ENCODE data around the gene SCGB1C2. TPM values are rescaled to one million over a fixed set of nuclear protein-coding genes. Genes with fewer than 3 reads are reported as not detected.

The SCGB1C2 gene
- total and polyA plus RNA-seq, 9 donors: 0.68 TPM; not detected in 8

DNA sequence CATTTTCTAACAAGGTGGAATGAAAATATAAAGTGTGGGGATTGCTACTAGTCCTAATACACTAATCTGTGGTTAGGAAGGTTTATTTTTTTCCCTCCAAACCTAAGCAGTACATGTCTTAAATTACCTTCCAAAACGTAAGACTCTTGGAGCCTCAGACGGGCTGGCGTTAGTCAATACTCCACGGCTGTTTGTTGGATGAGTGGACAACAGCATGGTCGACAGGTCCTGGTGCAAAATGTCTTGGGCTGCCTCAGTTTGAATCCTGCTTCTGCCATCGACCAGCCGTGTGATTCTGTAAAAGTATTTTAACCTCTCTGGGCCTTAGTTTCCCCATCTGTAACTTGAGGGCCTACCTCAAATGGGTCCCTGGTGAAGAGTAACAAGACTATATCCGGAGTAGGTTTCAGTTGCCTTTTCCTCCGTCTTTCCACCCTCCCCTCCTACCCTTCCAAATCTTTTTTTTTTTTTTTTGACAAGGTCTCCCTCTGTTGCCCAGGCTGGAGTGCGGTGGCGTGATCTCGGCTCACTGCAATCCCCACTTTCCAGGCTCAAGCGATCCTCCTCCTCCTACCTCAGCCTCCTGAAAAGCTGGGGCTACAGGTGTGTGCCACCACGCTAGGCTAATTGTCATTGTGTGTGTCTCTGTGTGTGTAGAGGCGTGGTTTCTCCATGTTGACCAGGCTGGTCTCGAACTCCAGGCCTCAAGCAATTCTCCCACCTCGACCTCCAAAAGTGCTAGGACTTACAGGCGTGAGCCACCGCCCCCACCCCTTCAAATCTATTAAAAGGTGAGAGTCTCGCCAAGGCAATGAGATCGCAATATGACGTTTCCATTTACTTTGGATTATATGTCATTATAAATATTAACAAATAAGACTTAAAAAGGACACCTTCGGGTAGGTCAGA, 5.8 kb downstream of the SCGB1C2 start:
- Histone ChIP-seq H3K36me3 (ENCODE audit: control insufficient read depth, insufficient read depth, low read length) (no peaks in the 10 kb centered on the region), H3K4me1 (ENCODE audit: control insufficient read depth, insufficient read depth, low read length) (peaks cover 6% of the 10 kb centered on the region), H3K4me3 (ENCODE audit: low read length) (no peak overlapping the region), H3K9me3 (replicated peaks; ENCODE audit: control insufficient read depth, low read depth, low read length) (no peaks in the 10 kb centered on the region), H3K27me3 (ENCODE audit: control insufficient read depth, insufficient read depth, low read length) (peaks cover 6% of the 10 kb centered on the region), H3K27ac (ENCODE audit: low read length) (no peak overlapping the region)
- DNase-seq: no peak
- 70% methylated on average over 7 of the region's 23 CpGs for WGBS (ENCODE audit: insufficient coverage)

- Histone ChIP-seq H3K27ac (ENCODE audit: low read length) (no peak overlapping the region), H3K4me1 (ENCODE audit: control insufficient read depth, insufficient read depth, low read length) (peaks cover 6% of the 10 kb centered on the region), H3K27me3 (ENCODE audit: control insufficient read depth, insufficient read depth, low read length) (peaks cover 6% of the 10 kb centered on the region), H3K4me3 (ENCODE audit: low read length) (no peak overlapping the region), H3K36me3 (ENCODE audit: control insufficient read depth, insufficient read depth, low read length) (no peaks in the 10 kb centered on the region), H3K9me3 (replicated peaks; ENCODE audit: control insufficient read depth, low read depth, low read length) (no peaks in the 10 kb centered on the region)
- 2% methylated on average over 38 of the region's 44 CpGs for WGBS (ENCODE audit: insufficient coverage)
- peak; percentile 79 for DNase-seq
These were observed 6.5 kb downstream of the SCGB1C2 start for GRCh38 chr17:143785-144281.

- peaks cover 6% of the 10 kb centered on the region for H3K4me1 ChIP-seq (ENCODE audit: control insufficient read depth, insufficient read depth, low read length)
- 79% methylated on average over 6 of the region's 7 CpGs for WGBS (ENCODE audit: insufficient coverage)
- no peak overlapping the region for H3K27ac ChIP-seq (ENCODE audit: low read length)
- H3K4me3 ChIP-seq (ENCODE audit: low read length): no peak overlapping the region
- no peaks in the 10 kb centered on the region for H3K9me3 ChIP-seq (replicated peaks; ENCODE audit: control insufficient read depth, low read depth, low read length)
- DNase-seq: no peak
- H3K36me3 ChIP-seq (ENCODE audit: control insufficient read depth, insufficient read depth, low read length): no peaks in the 10 kb centered on the region
- peaks cover 6% of the 10 kb centered on the region for H3K27me3 ChIP-seq (ENCODE audit: control insufficient read depth, insufficient read depth, low read length)
These were observed 7.7 kb downstream of the SCGB1C2 start for GRCh38 chr17:144936-145670.

GRCh38 chr17:145671-146541, 8.5 kb downstream of the SCGB1C2 start:
- no peak overlapping the region for H3K27ac ChIP-seq (ENCODE audit: low read length)
- no peaks in the 10 kb centered on the region for H3K9me3 ChIP-seq (replicated peaks; ENCODE audit: control insufficient read depth, low read depth, low read length)
- WGBS (ENCODE audit: insufficient coverage): 39% methylated on average over 13 of the region's 16 CpGs
- peak; percentile 61 for DNase-seq
- no peaks in the 10 kb centered on the region for H3K36me3 ChIP-seq (ENCODE audit: control insufficient read depth, insufficient read depth, low read length)
- H3K4me3 ChIP-seq (ENCODE audit: low read length): no peak overlapping the region
- peaks cover 6% of the 10 kb centered on the region for H3K4me1 ChIP-seq (ENCODE audit: control insufficient read depth, insufficient read depth, low read length)
- peaks cover 7% of the 10 kb centered on the region for H3K27me3 ChIP-seq (ENCODE audit: control insufficient read depth, insufficient read depth, low read length)

DNA sequence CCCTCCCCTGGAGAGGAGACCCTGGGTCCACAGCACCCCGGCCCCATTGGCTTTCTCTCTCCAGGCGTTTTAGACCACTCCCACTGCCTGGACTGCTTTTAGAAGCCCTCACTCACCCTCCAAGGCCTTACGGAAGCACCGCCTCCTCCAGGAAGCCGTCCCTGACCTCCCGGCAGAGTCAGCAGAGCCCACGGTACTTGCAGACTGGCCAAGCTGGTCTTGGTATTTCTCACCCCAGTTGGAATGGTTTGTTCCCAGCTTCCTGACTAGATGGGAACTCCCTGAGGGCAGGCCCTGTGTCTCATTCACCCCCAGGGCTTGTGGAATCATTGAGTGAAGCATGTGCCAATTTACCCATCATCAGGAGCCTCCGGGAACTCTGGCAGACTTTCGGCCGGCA, 9.2 kb downstream of the SCGB1C2 start:
- no peak for DNase-seq
- H3K27me3 ChIP-seq (ENCODE audit: control insufficient read depth, insufficient read depth, low read length): peaks cover 8% of the 10 kb centered on the region
- no peak overlapping the region for H3K27ac ChIP-seq (ENCODE audit: low read length)
- H3K4me1 ChIP-seq (ENCODE audit: control insufficient read depth, insufficient read depth, low read length): peaks cover 6% of the 10 kb centered on the region
- H3K4me3 ChIP-seq (ENCODE audit: low read length): no peak overlapping the region
- WGBS (ENCODE audit: insufficient coverage): 66% methylated on average over 7 of the region's 10 CpGs
- no peaks in the 10 kb centered on the region for H3K9me3 ChIP-seq (replicated peaks; ENCODE audit: control insufficient read depth, low read depth, low read length)
- H3K36me3 ChIP-seq (ENCODE audit: control insufficient read depth, insufficient read depth, low read length): no peaks in the 10 kb centered on the region

DNA sequence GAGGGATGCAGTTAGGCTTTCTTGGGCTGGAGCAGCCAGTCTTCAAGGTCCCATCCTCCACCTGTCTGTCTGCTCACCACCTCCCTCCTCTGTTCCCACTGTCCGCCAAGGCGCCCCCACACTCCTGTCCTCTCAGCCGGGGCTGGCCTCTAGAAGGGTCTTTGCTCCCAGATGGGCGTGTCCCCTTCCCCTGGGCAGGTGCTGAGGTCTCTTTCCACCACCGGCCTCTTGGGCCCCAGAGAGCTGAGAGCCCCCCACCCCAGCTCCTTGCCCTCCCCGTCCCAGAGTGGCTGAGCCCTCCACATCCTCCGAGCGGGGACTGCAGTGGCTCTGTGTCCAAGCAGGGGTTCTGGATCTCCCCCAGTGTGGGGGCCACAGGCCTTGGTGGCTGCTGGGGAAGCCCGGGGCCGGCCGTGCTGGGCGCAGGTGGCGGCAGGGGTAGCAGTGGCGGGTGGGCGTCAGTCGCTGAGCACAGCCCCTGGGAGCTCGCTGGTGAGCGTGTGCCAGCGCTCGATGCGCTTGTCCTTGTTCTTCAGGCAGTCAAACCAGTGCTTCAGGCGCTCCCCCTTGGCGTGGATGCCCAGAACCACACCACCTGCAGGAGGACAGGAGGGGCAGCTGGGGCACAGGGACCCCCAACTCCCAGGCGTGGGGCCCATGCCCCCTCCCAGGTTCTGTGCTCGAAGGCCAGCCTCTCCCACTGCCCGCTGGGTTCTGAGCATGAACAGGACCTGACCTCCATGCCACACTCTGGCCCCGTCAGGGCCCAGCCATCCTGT, 9.8 kb downstream of the SCGB1C2 start:
- no peak for DNase-seq
- Histone ChIP-seq H3K27me3 (ENCODE audit: control insufficient read depth, insufficient read depth, low read length) (peaks cover 8% of the 10 kb centered on the region), H3K4me1 (ENCODE audit: control insufficient read depth, insufficient read depth, low read length) (peaks cover 6% of the 10 kb centered on the region), H3K27ac (ENCODE audit: low read length) (no peak overlapping the region), H3K4me3 (ENCODE audit: low read length) (no peak overlapping the region), H3K9me3 (replicated peaks; ENCODE audit: control insufficient read depth, low read depth, low read length) (no peaks in the 10 kb centered on the region), H3K36me3 (ENCODE audit: control insufficient read depth, insufficient read depth, low read length) (no peaks in the 10 kb centered on the region)
- 86% methylated on average over 24 of the region's 27 CpGs for WGBS (ENCODE audit: insufficient coverage)

DNA sequence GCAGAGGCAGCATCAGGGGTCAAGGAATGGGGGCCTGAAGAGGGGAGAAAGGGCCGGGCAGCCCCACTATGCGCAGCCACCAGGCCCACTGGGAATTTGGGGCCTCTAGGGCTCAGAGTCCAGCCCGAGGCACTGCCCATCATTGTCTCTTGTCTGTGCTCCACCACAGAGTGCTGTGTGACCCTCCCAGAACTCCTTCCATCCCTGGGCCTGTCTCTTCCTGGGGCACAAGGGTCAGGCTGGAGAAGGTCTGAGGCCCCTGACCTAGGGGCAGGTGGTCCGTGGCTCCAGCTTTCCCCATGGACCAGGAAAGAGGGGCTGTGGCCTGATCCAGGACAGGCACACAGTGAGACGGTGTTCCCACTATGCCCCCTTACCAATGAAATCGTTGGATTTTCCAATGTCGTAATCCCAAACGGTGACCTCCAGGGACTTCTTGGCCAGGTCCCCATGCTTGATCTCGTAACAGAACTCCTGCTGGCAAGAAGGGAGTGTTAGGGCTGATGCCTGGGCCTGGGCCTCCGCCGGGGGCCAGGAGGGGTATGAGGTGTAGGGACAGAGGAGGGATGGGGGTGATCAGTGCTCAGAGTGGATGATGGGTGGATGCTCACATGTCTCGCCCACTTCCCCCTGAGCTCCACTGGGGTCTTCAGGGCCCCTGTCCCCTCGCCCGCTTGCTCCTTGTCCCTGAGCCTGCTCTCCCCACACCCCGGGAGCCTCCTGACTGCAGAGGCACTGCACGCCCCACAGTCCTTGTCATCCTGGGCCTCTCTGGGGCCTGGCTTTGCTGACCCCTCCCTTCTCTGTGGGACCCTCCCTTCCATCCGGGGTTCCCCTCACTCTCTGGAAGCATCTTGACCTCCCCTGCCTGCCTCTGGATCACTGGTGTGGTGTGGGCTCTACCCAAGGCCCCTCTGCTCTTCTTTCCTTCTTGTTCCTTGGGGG, 10.7 kb downstream of the SCGB1C2 start:
- peaks cover 6% of the 10 kb centered on the region for H3K27me3 ChIP-seq (ENCODE audit: control insufficient read depth, insufficient read depth, low read length)
- H3K27ac ChIP-seq (ENCODE audit: low read length): no peak overlapping the region
- no peak for DNase-seq
- H3K4me3 ChIP-seq (ENCODE audit: low read length): no peak overlapping the region
- WGBS (ENCODE audit: insufficient coverage): 81% methylated on average over 11 of the region's 17 CpGs
- H3K4me1 ChIP-seq (ENCODE audit: control insufficient read depth, insufficient read depth, low read length): peaks cover 6% of the 10 kb centered on the region
- no peaks in the 10 kb centered on the region for H3K36me3 ChIP-seq (ENCODE audit: control insufficient read depth, insufficient read depth, low read length)
- H3K9me3 ChIP-seq (replicated peaks; ENCODE audit: control insufficient read depth, low read depth, low read length): no peaks in the 10 kb centered on the region

DNA sequence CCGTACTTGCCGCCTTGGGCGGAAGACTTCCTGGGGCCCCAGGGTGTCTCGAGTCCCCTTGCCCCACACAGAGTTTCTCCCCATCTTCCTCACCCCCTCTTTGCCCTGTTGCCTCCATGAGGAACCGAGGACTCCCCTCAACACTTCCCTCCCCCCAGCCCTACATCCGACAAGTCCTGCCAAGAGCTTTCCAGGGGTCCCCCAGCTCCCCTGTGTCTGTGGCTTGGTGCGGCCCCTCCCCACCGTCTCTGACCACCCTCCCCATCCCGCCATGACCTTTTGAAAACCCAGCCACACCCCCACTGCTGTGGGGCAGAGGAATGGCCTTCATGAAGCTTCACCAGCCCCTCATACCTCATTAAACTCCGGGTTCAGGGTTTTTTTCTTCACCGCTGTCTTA, 11.4 kb downstream of the SCGB1C2 start:
- H3K4me1 ChIP-seq (ENCODE audit: control insufficient read depth, insufficient read depth, low read length): peaks cover 3% of the 10 kb centered on the region
- H3K4me3 ChIP-seq (ENCODE audit: low read length): no peak overlapping the region
- H3K27ac ChIP-seq (ENCODE audit: low read length): no peak overlapping the region
- no peaks in the 10 kb centered on the region for H3K36me3 ChIP-seq (ENCODE audit: control insufficient read depth, insufficient read depth, low read length)
- H3K27me3 ChIP-seq (ENCODE audit: control insufficient read depth, insufficient read depth, low read length): peaks cover 2% of the 10 kb centered on the region
- H3K9me3 ChIP-seq (replicated peaks; ENCODE audit: control insufficient read depth, low read depth, low read length): no peaks in the 10 kb centered on the region
- no peak for DNase-seq
- WGBS (ENCODE audit: insufficient coverage): 73% methylated on average over 8 of the region's 11 CpGs

Data from muscle of leg (tissue), 11 donors.